M059J (cell line): ENCODE measurements around the gene NFS1. TPM values are rescaled to one million over a fixed set of nuclear protein-coding genes. Genes with fewer than 3 reads are reported as not detected.
"Not testable (repeated sequence)": the region's sequence is repeated elsewhere in the genome, so short reads cannot be mapped to it uniquely, and the experiment has no call there.

Experiments used
- DNase-seq: peaks from one replicate; pipeline ENCODE4 v3.0.0-alpha.2; 2012; ENCODE audit warnings: low read depth
- total RNA-seq: library from RNA; depleted of rRNA; stranded (reverse); fragments of >200 nt; shearing (Covaris generic); gene quantifications from 2 replicates; pipeline ENCODE4 v1.2.3, GENCODE V29; 2014; rRNA removed

NFS1 gene
- 31.0 and 69.7 TPM in 2 replicates for total RNA-seq

DNA sequence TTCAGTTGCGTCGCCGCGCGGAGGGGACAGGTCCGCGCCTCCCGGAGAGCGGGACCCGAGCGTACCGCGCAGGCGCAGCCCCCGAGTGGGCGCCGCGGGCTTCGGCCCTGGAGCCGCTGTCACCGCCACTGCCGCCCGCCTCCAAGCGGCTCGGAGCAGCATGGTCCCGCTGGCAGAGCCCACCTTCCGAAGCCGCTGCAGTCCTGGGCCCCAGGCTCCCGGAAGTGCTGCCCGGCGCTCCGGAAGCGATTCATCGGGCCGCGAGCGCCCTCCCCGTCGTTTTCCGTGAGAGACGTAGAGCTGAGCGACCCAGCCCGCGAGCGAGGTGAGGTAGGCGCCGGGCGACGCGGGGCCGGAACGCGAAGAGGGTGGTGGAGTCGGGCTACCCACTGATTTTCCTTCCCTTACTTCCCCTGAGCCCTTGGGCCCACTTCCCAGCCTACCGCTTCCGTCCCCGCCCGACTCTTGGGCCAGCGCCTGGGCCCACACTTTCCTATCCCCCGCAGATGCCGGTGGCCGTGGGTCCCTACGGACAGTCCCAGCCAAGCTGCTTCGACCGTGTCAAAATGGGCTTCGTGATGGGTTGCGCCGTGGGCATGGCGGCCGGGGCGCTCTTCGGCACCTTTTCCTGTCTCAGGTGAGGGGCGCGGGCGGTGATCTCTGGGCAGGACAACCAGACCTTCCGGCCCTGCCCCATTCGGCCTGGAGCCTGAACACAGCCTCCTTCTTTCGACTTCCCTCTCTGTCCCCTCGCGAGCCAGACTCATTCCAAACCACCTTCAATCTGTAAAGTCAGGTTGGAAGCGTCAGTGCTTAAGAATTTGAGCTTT lies at the start of gene NFS1, which contains the start of gene ROMO1:
Gene NFS1 (minus strand): TSS at position 226 of the 830 bp plus-strand sequence. CDS start 64 bp downstream, at position 162.
Gene ROMO1 (plus strand): TSS at position 279 of the 830 bp plus-strand sequence. CDS start 228 bp downstream, at position 507.
- peak; percentile 88 for DNase-seq

DNA sequence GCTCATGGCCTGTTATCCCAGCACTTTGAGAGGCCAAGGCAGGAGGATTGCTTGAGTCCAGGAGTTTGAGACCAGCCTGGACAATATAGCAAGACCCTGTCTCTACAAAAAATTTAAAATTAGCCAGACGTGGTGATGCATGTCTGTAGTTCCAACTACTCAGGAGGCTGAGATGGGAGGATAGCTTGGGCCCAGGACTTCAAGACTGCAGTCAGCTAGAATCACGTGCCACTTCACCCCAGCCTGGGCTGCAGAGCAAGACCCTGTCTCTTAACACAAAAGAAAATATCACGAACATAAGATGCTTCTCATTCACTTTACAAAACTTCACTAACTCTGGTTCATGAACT lies 45.3 kb upstream of the NFS1 start:
- DNase-seq, result not testable (repeated sequence)

GRCh38 chr20:35743693-35744491 lies 44.7 kb upstream of the NFS1 start:
- DNase-seq, result peak; percentile 29

GRCh38 chr20:35742741-35743523 lies 43.8 kb upstream of the NFS1 start:
- DNase-seq, result peak; percentile 44

DNA sequence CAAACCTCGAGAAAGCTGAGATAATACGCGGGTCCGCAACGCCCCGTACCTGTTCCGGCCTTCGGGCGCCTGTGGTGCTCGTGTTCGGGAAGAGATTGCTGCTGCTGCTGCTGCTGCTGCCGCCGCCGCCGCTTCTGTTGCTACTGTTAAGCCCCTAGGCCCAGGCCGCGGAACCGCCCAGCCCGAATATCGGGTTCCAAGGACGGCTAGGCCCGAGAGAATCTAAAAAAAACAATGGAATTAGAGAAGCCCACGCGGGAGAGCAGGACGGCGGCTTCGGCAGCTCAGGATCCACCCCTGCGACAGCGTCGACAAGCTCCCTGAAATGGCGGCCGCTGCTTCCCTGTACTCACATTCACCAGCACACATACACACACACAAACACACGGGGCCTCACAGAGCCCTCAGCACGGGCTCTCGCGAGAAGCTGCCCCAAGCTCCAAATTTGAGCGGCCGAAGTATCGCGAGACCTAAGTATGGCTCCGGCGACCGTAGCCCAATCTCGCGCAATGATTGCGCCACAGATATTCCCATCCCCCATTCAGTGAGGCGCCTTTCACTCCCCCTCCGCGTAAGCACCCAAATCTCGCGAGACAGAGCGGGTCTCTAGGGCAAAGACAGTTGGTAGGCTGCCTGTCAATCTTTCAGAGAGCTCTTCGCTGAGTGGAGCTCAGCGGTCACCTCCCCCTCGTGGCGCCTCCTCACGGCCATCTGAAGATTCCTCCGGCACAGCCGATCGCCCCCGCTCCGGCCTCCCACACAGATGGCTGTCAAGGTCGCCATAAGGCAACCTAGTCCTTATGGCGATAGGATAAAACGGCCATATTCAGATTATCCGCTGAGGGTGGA lies 43.0 kb upstream of the NFS1 start, which contains the start of gene RBM39:
Gene RBM39 (minus strand): TSS at position 369 of the 849 bp plus-strand sequence. CDS start 1,386 bp downstream, outside the sequence.
- peak; percentile 100 for DNase-seq

DNA sequence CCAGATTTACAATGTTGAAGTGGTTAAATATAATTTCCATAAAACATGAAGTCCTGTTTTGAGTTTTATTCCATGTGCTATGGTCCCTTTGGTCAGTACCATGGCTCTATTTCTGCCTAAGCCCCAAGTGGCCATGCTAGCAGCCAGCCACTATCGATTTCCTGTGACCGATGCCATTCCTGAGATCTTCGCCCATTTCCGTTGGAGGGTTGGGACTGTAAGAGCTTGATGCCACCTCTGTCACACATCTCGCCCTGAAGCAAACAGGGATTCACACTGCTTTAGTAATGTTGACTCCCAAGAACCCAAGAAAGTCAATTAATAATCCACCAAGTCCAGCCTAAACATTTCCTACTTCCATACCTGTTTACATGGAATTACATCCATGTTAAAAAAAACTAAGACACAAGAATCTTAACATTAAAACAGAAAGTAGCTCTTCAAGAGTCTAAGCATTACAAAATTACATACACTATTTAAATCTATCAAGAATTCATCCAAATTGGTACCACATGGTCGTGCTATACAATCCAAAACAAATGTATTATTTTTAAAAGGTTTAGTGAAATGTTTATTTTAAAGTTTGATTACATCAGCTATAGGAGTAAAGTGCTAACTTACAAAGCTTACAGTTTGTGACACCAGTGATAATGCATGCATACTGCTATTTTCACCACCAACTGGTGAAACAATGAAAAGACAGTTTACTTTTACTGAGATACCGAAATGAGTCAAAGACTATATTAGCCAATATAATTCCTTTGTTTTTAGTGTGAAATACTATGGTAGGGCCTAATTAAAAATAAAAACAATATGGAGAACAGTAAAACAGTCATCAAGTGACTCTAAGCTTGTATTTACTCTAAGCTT lies 40.4 kb upstream of the NFS1 start:
- DNase-seq, result peak; percentile 34

- DNase-seq, result no peak
These were observed 39.4 kb upstream of the NFS1 start for GRCh38 chr20:35738410-35739179.

- no peak for DNase-seq
These were observed 38.7 kb upstream of the NFS1 start for GRCh38 chr20:35737865-35738333.

DNA sequence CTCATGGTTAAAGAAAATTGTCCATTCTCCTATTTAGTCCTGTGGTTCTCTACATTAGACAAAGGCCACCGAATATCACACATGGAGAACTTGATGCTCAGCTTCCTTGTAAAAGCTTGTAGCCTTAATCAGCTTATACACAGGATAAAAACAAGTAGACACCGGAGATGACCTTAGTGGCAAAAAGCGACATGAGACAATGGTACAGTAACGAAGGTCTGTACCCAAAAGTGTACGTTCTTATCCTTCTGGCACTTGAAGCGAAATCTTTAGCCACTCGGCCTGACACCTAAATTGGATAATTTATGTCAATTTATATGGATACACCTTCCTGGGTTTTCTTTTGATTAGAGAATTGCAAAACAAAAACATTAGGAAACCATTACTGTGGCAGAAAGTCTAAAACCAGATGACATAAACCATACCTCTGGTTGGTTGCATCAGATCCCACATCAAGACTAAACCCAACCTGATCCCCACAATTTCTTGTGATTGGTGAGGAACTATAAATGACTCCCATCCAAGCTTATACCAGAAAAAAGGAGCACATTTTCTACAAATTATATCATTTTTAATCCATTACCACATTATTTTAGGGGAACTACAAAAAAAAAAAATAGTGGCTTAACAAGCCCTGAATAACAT lies 36.8 kb upstream of the NFS1 start:
- no peak for DNase-seq

GRCh38 chr20:35734777-35735649 lies 35.9 kb upstream of the NFS1 start:
- no peak for DNase-seq

DNA sequence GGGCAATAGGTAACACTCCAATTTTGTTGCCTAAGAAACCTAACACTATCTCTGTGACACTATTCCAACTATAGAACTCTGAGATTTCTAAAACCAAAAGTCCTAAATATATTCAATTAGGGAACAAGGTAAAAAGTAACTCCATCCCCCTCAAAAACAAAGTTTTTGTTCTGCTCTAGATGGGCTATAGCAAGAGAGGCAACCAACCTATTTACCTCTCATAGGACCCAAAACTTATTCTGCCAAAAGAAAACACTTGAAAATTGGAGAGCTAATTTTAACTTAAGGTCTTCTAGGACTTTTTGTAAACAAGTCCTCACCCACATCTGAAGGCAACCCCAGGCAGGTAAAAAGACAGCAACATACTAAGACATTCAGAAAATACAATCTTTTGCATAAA lies 35.2 kb upstream of the NFS1 start:
- DNase-seq, result no peak

DNA sequence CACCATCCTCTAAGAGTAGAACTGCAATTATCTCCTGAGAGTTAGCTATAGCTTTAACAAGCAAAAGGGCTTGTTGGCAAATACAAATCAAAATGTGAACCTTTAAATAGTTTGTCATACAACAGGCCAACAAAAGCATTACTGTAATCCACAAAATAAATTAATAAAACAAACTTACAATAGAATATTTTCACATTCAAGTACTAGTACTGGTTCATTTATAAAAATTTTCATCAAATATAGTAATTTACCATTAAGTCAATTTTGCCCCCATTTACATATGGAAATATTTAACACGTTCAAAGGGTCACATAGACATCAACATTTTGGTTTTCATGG lies 33.5 kb upstream of the NFS1 start:
- DNase-seq, result no peak

- no peak for DNase-seq
These were observed 32.9 kb upstream of the NFS1 start for GRCh38 chr20:35731862-35732643.

GRCh38 chr20:35731469-35731788 lies 32.3 kb upstream of the NFS1 start:
- no peak for DNase-seq

DNA sequence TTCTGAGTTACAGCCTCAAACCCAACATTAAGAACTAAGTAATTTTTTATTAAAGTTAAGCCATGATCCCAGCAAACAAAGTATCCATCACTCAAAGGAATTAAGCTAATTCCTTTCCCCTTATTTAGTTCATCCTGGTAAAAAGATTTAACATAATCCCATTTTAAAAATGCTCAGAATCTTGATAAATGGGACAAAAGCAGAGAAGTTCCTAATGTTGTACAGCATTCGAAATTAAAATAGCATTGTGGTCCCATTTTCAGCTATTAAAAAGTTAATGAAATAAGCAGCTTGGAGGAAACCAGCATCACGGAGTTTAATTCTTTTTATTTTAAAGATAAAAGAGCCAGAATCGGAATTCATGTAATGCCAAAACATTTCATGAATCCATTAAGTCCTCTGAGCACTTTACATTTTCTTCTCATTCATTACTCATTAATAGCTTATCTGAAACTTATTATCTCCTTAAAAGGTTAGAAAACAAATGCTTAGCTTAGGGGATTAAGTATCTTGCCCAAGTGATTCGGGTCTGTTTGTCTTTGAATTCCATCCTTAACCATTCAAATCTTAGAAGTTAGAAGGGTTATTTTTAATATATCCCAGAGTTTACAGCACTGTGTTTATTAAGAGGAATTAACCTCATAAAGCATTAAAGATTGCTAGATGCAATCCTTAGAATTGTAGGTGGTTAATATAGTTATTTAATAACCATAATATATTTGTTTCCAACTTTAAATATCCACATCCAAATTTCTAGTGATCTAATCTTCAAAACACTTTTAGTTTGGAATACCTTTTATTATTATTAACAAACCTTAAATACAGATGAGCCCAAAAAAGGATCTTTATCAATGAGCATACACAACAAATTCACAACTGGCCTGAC lies 31.7 kb upstream of the NFS1 start:
- no peak for DNase-seq
